HCT116 (cell line): ENCODE results near the gene IL22RA2. TPM values are rescaled to one million over a fixed set of nuclear protein-coding genes. Genes with fewer than 3 reads are reported as not detected.

ENCODE experiments used
- ATAC-seq: fragments of 200-7000 bp; cut with Tn5 transposase; 2 replicates; pipeline ENCODE4 v1.9.1; 2020; ENCODE audit warnings: mild to moderate bottlenecking, moderate library complexity
- BruUV-seq: library from RNA; stranded (reverse); fragments of 400-500 nt; replicated peaks from 2 replicates; lab custom pipeline; 2021; lab: Mats Ljungman, UMichigan
- CTCF ChIA-PET: fragments of 300-600 bp; sonication (Branson Sonifier 250); formaldehyde crosslinking; loops from one replicate; lab custom pipeline; 2021; ENCODE audit warnings: antibody characterized with exemption; lab: Charles Lee
- POLR2A ChIA-PET: fragments of 300-600, 350-600 bp; sonication (Branson Sonifier 250); formaldehyde crosslinking; loops from one replicate; lab custom pipeline; 2021; ENCODE audit warnings: antibody characterized with exemption; lab: Charles Lee
- RAD21 ChIA-PET, 2 experiments: fragments of 300-600 bp; sonication (Branson Sonifier 250); formaldehyde crosslinking; loops; one replicate each; lab custom pipeline; 2023; ENCODE audit warnings: low total read pairs in 2 of 2; ENCODE audit not compliant: uncharacterized antibody in 2 of 2, unreplicated experiment in 2 of 2, low non-redundant PET in 1 of 2; lab: Charles Lee
- DNase-seq: peaks from one replicate; pipeline ENCODE4 v3.0.0-alpha.2; 2010; ENCODE audit warnings: low read depth, low spot score
- H2AFZ ChIP-seq: fragments of 200-600 bp; shearing (Covaris generic), sonication (generic); 2 replicates; pipeline ENCODE4 v1.6.1; 2017; ENCODE audit warnings: low read depth, mixed run types, mixed read lengths, antibody characterized with exemption, low read length; ENCODE audit not compliant: poor library complexity, severe bottlenecking
- H3K27ac ChIP-seq: 2 replicates; pipeline ENCODE4 v1.5.1; 2012; ENCODE audit warnings: low read depth, low read length
- H3K27me3 ChIP-seq: fragments of 200-600 bp; sonication (generic); 2 replicates; pipeline ENCODE4 v1.6.1; 2016; ENCODE audit warnings: mixed run types, low read length, mixed read lengths; ENCODE audit not compliant: insufficient read depth
- H3K36me3 ChIP-seq, 2 experiments: fragments of 200-500 bp in 1 of 2; fragments of 200-600 bp in 1 of 2; sonication (Bioruptor generic) in 1 of 2; sonication (generic) in 1 of 2; 2 replicates each; pipeline versions ENCODE4 v1.5.1 to v1.6.1; 2014 to 2016; ENCODE audit warnings: low read length in 2 of 2, inconsistent platforms in 1 of 2, mixed read lengths in 1 of 2, mixed run types in 1 of 2; ENCODE audit not compliant: insufficient read depth in 2 of 2, control insufficient read depth in 1 of 2
- H3K4me1 ChIP-seq, 2 experiments: fragments of 200-600 bp in 1 of 2; sonication (generic) in 1 of 2; 2 replicates each; pipeline versions ENCODE4 v1.5.1 to v1.6.1; 2012 to 2017; ENCODE audit warnings: low read length in 2 of 2, inconsistent platforms in 1 of 2, mild to moderate bottlenecking in 1 of 2, mixed read lengths in 1 of 2, mixed run types in 1 of 2, moderate library complexity in 1 of 2; ENCODE audit not compliant: insufficient read depth in 2 of 2, control insufficient read depth in 1 of 2
- H3K4me2 ChIP-seq: fragments of 200-600 bp; sonication (generic); 2 replicates; pipeline ENCODE4 v1.6.1; 2017; ENCODE audit warnings: mixed run types, low read length, mixed read lengths
- H3K4me3 ChIP-seq, 2 experiments: fragments of 200-600 bp in 1 of 2; sonication (generic) in 1 of 2; replicated peaks in 1 of 2; 2 replicates each; pipeline ENCODE4 v1.5.1; 2011 to 2016; ENCODE audit warnings: low read length in 2 of 2, control low read depth in 1 of 2, low read depth in 1 of 2, mild to moderate bottlenecking in 1 of 2, mixed read lengths in 1 of 2, mixed run types in 1 of 2
- H3K79me2 ChIP-seq: fragments of 200-600 bp; sonication (generic); 2 replicates; pipeline ENCODE4 v1.6.1; 2017; ENCODE audit warnings: mild to moderate bottlenecking, mixed run types, low read length, moderate library complexity, mixed read lengths; ENCODE audit not compliant: insufficient read depth
- H3K9ac ChIP-seq: fragments of 200-600 bp; sonication (generic); 2 replicates; pipeline ENCODE4 v1.6.1; 2016; ENCODE audit warnings: low read length, mixed read lengths
- H3K9me2 ChIP-seq: fragments of 200-600 bp; sonication (generic), shearing (Covaris generic); 2 replicates; pipeline ENCODE4 v1.6.1; 2017; ENCODE audit warnings: mixed run types, mild to moderate bottlenecking, moderate library complexity; ENCODE audit not compliant: insufficient read depth
- H3K9me3 ChIP-seq, 2 experiments: fragments of 200-500 bp in 1 of 2; fragments of 200-600 bp in 1 of 2; sonication (Bioruptor generic) in 1 of 2; sonication (generic) in 1 of 2; 2 replicates each; pipeline ENCODE4 v1.6.1; 2014 to 2017; ENCODE audit warnings: low read length in 2 of 2, mixed read lengths in 2 of 2, inconsistent platforms in 1 of 2, low read depth in 1 of 2, mild to moderate bottlenecking in 1 of 2, mixed run types in 1 of 2, moderate library complexity in 1 of 2; ENCODE audit not compliant: control insufficient read depth in 1 of 2, insufficient read depth in 1 of 2
- H4K20me1 ChIP-seq: fragments of 200-600 bp; sonication (generic), shearing (Covaris generic); 2 replicates; pipeline ENCODE4 v1.6.1; 2017; ENCODE audit warnings: mixed run types, mild to moderate bottlenecking, moderate library complexity; ENCODE audit not compliant: insufficient read depth
- CEBPB ChIP-seq: IDR thresholded peaks from 2 replicates; pipeline ENCODE4 v1.6.1; 2012; ENCODE audit warnings: low read depth
- ELF1 ChIP-seq: IDR thresholded peaks from 2 replicates; pipeline ENCODE4 v1.6.1; 2012; ENCODE audit warnings: low read depth, borderline replicate concordance
- EZH2phosphoT487 ChIP-seq: fragments of 200-600 bp; IDR thresholded peaks from 2 replicates; pipeline ENCODE4 v1.6.1; 2018; ENCODE audit warnings: antibody characterized with exemption, borderline replicate concordance
- JUND ChIP-seq: IDR thresholded peaks from 2 replicates; pipeline ENCODE4 v1.6.1; 2012
- RAD21 ChIP-seq: IDR thresholded peaks from 2 replicates; pipeline ENCODE4 v1.6.1; 2012; ENCODE audit warnings: low read depth, mild to moderate bottlenecking
- ZFX ChIP-seq: fragments of 450-650 bp; IDR thresholded peaks from 2 replicates; pipeline ENCODE4 v1.6.1; 2017
- intact Hi-C: fragments of 100-400 bp; cut with micrococcal nuclease; formaldehyde crosslinking; loops from 2 replicates; pipeline ENCODE4 v1.10.0; 2022
- total RNA-seq: library from RNA; stranded (reverse); gene quantifications from one replicate; pipeline ENCODE4 v1.2.1, GENCODE V29; 2021; ENCODE audit not compliant: unreplicated experiment
- TF ChIP-seq, protein P1 (sequence below), 3 experiments: fragments of 200-600 bp in 1 of 3; sonication (generic) in 1 of 3; IDR thresholded peaks in 2 of 3; conservative IDR thresholded peaks in 1 of 3; 2 replicates each; pipeline ENCODE4 v1.5.1; 2012 to 2017; ENCODE audit warnings: low read depth in 2 of 3, low read length in 2 of 3, antibody characterized with exemption in 1 of 3, borderline replicate concordance in 1 of 3, control low read depth in 1 of 3, mild to moderate bottlenecking in 1 of 3, mixed read lengths in 1 of 3, mixed run types in 1 of 3, moderate library complexity in 1 of 3; ENCODE audit not compliant: insufficient read depth in 1 of 3
- TF ChIP-seq, protein P2 (sequence below): IDR thresholded peaks from 2 replicates; pipeline ENCODE4 v1.6.1; 2011; ENCODE audit warnings: mild to moderate bottlenecking, low read length, moderate library complexity; ENCODE audit not compliant: insufficient replicate concordance; ENCODE audit errors: extremely low read depth

The IL22RA2 gene
- total RNA-seq, 1 experiment from 2014 or later = not detected

DNA sequence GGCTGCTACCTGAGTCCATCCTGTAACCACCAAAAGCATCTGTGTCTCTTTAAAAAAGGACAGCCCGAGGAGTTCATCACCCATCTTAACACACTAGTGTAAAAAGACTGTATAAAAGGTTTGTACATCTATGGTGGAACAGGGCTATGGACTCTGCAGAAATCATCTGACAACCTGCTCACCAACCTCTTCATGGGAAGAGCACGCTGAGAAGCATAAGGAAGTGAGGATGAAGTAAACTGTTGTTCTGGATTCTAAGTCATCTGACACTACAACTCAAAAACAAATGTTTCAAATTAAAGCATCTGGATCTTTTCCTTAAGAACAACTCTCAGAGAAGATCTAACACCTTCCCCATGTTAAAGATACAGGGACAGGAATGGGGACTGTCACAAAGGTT lies 40.4 kb upstream of the IL22RA2 start:
- Histone ChIP-seq H3K9ac (no peak overlapping the region), H3K4me3 (no peak overlapping the region), H3K4me2 (no peak overlapping the region), H3K27ac (no peak overlapping the region), H3K79me2 (peaks cover 92% of the 10 kb centered on the region), H3K4me1 (peaks cover 3 to 12% of the 10 kb centered on the region in 2 experiments; a peak in 3 of 4 replicates), H3K9me2 (no peaks in the 10 kb centered on the region), H4K20me1 (no peaks in the 10 kb centered on the region), H2AFZ (no peak overlapping the region), H3K27me3 (no peaks in the 10 kb centered on the region), H3K9me3 (no peaks in the 10 kb centered on the region), H3K36me3 (0 out of 4 replicates have a peak, but pooled peaks cover 0 to 3% of the 10 kb centered on the region in 2 experiments)
- no peak for DNase-seq
- intact Hi-C loops = no loop called here
- ChIA-PET CTCF (no interaction called here), POLR2A (no interaction called here), RAD21 (no interaction called here)
- no peak for ATAC-seq
- no TSS peak for BruUV-seq
- TF ChIP-seq JUND = no peak
- TF ChIP-seq, protein P1, sequence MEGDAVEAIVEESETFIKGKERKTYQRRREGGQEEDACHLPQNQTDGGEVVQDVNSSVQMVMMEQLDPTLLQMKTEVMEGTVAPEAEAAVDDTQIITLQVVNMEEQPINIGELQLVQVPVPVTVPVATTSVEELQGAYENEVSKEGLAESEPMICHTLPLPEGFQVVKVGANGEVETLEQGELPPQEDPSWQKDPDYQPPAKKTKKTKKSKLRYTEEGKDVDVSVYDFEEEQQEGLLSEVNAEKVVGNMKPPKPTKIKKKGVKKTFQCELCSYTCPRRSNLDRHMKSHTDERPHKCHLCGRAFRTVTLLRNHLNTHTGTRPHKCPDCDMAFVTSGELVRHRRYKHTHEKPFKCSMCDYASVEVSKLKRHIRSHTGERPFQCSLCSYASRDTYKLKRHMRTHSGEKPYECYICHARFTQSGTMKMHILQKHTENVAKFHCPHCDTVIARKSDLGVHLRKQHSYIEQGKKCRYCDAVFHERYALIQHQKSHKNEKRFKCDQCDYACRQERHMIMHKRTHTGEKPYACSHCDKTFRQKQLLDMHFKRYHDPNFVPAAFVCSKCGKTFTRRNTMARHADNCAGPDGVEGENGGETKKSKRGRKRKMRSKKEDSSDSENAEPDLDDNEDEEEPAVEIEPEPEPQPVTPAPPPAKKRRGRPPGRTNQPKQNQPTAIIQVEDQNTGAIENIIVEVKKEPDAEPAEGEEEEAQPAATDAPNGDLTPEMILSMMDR (IDR thresholded peaks at IDR 0.05 in 2 of 3, conservative IDR thresholded peaks at IDR 0.05 in 1 of 3; ENCODE audit: borderline replicate concordance in 1 of 3, insufficient read depth in 1 of 3, low read depth in 2 of 3, low read length in 2 of 3) = no peak
- TF ChIP-seq EZH2phosphoT487 = no peak
- TF ChIP-seq ZFX = no peak
- TF ChIP-seq, protein P2, sequence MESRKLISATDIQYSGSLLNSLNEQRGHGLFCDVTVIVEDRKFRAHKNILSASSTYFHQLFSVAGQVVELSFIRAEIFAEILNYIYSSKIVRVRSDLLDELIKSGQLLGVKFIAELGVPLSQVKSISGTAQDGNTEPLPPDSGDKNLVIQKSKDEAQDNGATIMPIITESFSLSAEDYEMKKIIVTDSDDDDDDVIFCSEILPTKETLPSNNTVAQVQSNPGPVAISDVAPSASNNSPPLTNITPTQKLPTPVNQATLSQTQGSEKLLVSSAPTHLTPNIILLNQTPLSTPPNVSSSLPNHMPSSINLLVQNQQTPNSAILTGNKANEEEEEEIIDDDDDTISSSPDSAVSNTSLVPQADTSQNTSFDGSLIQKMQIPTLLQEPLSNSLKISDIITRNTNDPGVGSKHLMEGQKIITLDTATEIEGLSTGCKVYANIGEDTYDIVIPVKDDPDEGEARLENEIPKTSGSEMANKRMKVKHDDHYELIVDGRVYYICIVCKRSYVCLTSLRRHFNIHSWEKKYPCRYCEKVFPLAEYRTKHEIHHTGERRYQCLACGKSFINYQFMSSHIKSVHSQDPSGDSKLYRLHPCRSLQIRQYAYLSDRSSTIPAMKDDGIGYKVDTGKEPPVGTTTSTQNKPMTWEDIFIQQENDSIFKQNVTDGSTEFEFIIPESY = no peak
- TF ChIP-seq CEBPB = no peak
- TF ChIP-seq RAD21 = no peak
- no peak for TF ChIP-seq ELF1
